WTC11 (cell line): ENCODE data around the gene KCNG2. TPM values are rescaled to one million over a fixed set of nuclear protein-coding genes. Genes with fewer than 3 reads are reported as not detected.

Experiments used
- ATAC-seq: fragments of 200-7000 bp; cut with Tn5 transposase; 2 replicates; pipeline ENCODE4 v1.10.0; 2021; ENCODE audit warnings: mild to moderate bottlenecking, moderate library complexity
- CTCF ChIA-PET: fragments of 300-600 bp; sonication (Branson Sonifier 250); formaldehyde crosslinking; loops from one replicate; lab custom pipeline; 2021; ENCODE audit warnings: antibody characterized with exemption; lab: Charles Lee
- POLR2A ChIA-PET: fragments of 350-600 bp; sonication (Branson Sonifier 250); formaldehyde crosslinking; loops from one replicate; lab custom pipeline; 2021; ENCODE audit warnings: antibody characterized with exemption; lab: Charles Lee
- DNase-seq: peaks from one replicate; pipeline ENCODE4 v3.0.0; 2021; ENCODE audit warnings: low spot score
- H3K27ac Mint-ChIP-seq: 2 replicates; pipeline ENCODE4 v1.8.0; 2021; ENCODE audit warnings: mixed read lengths
- H3K27me3 Mint-ChIP-seq: 2 replicates; pipeline ENCODE4 v1.8.0; 2021; ENCODE audit warnings: low read depth, mild to moderate bottlenecking, moderate library complexity, mixed read lengths
- H3K36me3 Mint-ChIP-seq: 2 replicates; pipeline ENCODE4 v1.8.0; 2021; ENCODE audit warnings: mixed read lengths
- H3K4me1 Mint-ChIP-seq: 2 replicates; pipeline ENCODE4 v1.8.0; 2022; ENCODE audit warnings: mixed read lengths
- H3K4me3 Mint-ChIP-seq: 2 replicates; pipeline ENCODE4 v1.8.0; 2021; ENCODE audit warnings: mild to moderate bottlenecking, moderate library complexity, mixed read lengths
- H3K9me3 Mint-ChIP-seq: 2 replicates; pipeline ENCODE4 v1.8.0; 2021; ENCODE audit warnings: mixed read lengths
- CBFB ChIP-seq: sonication (generic); formaldehyde crosslinking; IDR thresholded peaks from 2 replicates; pipeline ENCODE4 v1.8.1; 2022; ENCODE audit warnings: mild to moderate bottlenecking, low read depth, missing genetic modification reagents
- CREM ChIP-seq: sonication (generic); formaldehyde crosslinking; IDR thresholded peaks from 2 replicates; pipeline ENCODE4 v1.8.1; 2022; ENCODE audit warnings: mild to moderate bottlenecking, missing genetic modification reagents, moderate library complexity
- ESRRA ChIP-seq: sonication (generic); formaldehyde crosslinking; IDR thresholded peaks from 2 replicates; pipeline ENCODE4 v1.8.1; 2022; ENCODE audit warnings: mild to moderate bottlenecking, missing genetic modification reagents, borderline replicate concordance
- MXD4 ChIP-seq: fragments of 250-450 bp; sonication (Bioruptor Pico); IDR thresholded peaks from 2 replicates; pipeline ENCODE4 v1.8.0; 2021; ENCODE audit warnings: mild to moderate bottlenecking, moderate library complexity, borderline replicate concordance
- PRRX2 ChIP-seq: fragments of 250-450 bp; sonication (Bioruptor Pico); IDR thresholded peaks from 2 replicates; pipeline ENCODE4 v1.8.0; 2021; ENCODE audit warnings: mild to moderate bottlenecking
- SMAD4 ChIP-seq: sonication (generic); formaldehyde crosslinking; IDR thresholded peaks from 2 replicates; pipeline ENCODE4 v1.8.0; 2022; ENCODE audit warnings: mild to moderate bottlenecking, missing genetic modification reagents
- TEAD1 ChIP-seq: sonication (generic); formaldehyde crosslinking; IDR thresholded peaks from 2 replicates; pipeline ENCODE4 v1.8.0; 2022; ENCODE audit warnings: mild to moderate bottlenecking, missing genetic modification reagents
- ZNF121 ChIP-seq: sonication (generic); formaldehyde crosslinking; IDR thresholded peaks from 2 replicates; pipeline ENCODE4 v1.8.0; 2023; ENCODE audit warnings: missing genetic modification reagents
- ZNF263 ChIP-seq: sonication (generic); formaldehyde crosslinking; IDR thresholded peaks from 2 replicates; pipeline ENCODE4 v1.8.1; 2022; ENCODE audit warnings: low read depth, mild to moderate bottlenecking, moderate library complexity, missing genetic modification reagents
- total RNA-seq: library from RNA; stranded (reverse); gene quantifications from 3 replicates; pipeline ENCODE4 v1.2.3, GENCODE V29; 2021
- TF ChIP-seq, protein P1 (sequence below): fragments of 250-450 bp; sonication (Bioruptor Pico); IDR thresholded peaks from 2 replicates; pipeline ENCODE4 v1.9.0; 2021; ENCODE audit warnings: mild to moderate bottlenecking
- TF ChIP-seq, protein P2 (sequence below): sonication (generic); formaldehyde crosslinking; IDR thresholded peaks from 2 replicates; pipeline ENCODE4 v1.8.1; 2022; ENCODE audit warnings: low read depth, mild to moderate bottlenecking, moderate library complexity, missing genetic modification reagents, borderline replicate concordance
- TF ChIP-seq, protein P3 (sequence below): fragments of 250-450 bp; sonication (Bioruptor Pico); IDR thresholded peaks from 2 replicates; pipeline ENCODE4 v2.1.2; 2022; ENCODE audit warnings: mild to moderate bottlenecking, moderate library complexity
- TF ChIP-seq, protein P4 (sequence below): sonication (generic); formaldehyde crosslinking; IDR thresholded peaks from 2 replicates; pipeline ENCODE4 v1.8.0; 2023; ENCODE audit warnings: missing genetic modification reagents, mild to moderate bottlenecking, borderline replicate concordance
- TF ChIP-seq, protein P5 (sequence below): sonication (generic); formaldehyde crosslinking; IDR thresholded peaks from 2 replicates; pipeline ENCODE4 v1.8.0; 2022; ENCODE audit warnings: missing genetic modification reagents

The KCNG2 gene
- total RNA-seq, 1 experiment from 2014 or later, result 0.50 TPM

DNA sequence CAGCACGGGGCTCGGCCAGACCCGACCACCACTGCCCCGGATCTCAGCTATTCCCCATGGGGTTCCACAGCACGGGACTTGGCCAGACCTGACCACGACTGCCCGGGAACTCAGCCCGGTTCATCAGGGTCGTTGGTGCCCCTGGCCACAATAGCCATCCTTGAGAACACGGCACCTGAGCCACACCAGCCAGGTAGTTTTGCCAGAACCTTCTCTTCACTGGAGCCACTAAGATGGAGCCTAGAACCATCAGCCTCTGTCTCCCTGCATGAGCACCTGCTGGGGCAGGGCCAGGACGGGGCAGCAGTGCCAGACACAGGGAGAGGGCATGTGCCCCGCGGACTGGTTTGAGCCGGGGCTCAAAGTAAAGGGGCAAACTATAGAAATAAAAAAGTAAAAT lies 11.4 kb upstream of the KCNG2 start:
- CTCF ChIA-PET, result no interaction called here
- Mint-ChIP-seq H3K4me3 (no peak overlapping the region), H3K36me3 (no peaks in the 10 kb centered on the region), H3K9me3 (no peaks in the 10 kb centered on the region), H3K27ac (no peak overlapping the region), H3K4me1 (0 out of 2 replicates have a peak, but pooled peaks cover 3% of the 10 kb centered on the region), H3K27me3 (peaks cover 52% of the 10 kb centered on the region)
- no peak for ATAC-seq
- no peak for DNase-seq
- POLR2A ChIA-PET, result no interaction called here
- TF ChIP-seq ZNF121 (CRISPR knock-in tag) (peak; percentile 58; the same call in 1 of the 2 replicates), TEAD1 (CRISPR knock-in tag) (no peak)
- TF ChIP-seq, protein P1, sequence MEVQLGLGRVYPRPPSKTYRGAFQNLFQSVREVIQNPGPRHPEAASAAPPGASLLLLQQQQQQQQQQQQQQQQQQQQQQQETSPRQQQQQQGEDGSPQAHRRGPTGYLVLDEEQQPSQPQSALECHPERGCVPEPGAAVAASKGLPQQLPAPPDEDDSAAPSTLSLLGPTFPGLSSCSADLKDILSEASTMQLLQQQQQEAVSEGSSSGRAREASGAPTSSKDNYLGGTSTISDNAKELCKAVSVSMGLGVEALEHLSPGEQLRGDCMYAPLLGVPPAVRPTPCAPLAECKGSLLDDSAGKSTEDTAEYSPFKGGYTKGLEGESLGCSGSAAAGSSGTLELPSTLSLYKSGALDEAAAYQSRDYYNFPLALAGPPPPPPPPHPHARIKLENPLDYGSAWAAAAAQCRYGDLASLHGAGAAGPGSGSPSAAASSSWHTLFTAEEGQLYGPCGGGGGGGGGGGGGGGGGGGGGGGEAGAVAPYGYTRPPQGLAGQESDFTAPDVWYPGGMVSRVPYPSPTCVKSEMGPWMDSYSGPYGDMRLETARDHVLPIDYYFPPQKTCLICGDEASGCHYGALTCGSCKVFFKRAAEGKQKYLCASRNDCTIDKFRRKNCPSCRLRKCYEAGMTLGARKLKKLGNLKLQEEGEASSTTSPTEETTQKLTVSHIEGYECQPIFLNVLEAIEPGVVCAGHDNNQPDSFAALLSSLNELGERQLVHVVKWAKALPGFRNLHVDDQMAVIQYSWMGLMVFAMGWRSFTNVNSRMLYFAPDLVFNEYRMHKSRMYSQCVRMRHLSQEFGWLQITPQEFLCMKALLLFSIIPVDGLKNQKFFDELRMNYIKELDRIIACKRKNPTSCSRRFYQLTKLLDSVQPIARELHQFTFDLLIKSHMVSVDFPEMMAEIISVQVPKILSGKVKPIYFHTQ, result no peak

DNA sequence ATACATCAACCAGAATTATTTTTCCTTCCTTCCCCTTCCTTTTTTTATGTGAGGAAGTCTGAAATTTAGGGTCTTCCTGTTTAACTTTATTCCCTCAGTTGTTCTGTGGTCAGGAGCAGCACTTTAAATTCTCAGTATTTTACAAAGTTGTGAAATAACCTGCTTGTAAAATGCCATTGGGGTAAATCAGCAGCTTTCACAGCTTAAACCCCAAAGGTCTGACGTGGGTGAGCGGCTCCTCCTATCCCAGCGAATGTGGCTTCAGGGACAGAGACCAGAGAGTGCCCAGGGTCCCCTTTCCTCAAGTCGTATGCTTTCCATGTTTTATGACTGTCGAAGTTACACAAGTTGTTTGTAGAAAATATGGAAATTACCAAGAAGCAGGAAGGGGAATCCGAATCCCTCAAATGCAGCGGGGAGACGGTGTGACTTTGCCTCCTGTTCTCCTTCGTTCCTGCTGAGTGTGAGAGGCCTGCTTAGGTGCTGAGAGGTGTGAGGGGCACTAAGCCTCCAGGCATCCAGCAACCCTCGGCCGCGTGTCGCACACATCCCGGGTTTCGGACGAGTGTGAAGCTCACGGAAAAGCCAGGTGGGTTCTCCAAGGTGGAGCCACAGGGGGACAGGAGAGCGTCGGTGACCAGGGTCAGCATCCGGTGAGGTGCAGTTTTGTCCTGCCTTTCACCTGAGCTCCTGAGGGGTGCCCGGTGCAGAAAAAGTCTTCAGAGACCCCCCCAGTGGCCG lies 10.8 kb upstream of the KCNG2 start:
- TF ChIP-seq CREM (CRISPR knock-in tag) (no peak), ZNF263 (CRISPR knock-in tag) (no peak)
- TF ChIP-seq, protein P2, sequence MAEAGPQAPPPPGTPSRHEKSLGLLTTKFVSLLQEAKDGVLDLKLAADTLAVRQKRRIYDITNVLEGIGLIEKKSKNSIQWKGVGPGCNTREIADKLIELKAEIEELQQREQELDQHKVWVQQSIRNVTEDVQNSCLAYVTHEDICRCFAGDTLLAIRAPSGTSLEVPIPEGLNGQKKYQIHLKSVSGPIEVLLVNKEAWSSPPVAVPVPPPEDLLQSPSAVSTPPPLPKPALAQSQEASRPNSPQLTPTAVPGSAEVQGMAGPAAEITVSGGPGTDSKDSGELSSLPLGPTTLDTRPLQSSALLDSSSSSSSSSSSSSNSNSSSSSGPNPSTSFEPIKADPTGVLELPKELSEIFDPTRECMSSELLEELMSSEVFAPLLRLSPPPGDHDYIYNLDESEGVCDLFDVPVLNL (CRISPR knock-in tag), result no peak
- TF ChIP-seq, protein P3, sequence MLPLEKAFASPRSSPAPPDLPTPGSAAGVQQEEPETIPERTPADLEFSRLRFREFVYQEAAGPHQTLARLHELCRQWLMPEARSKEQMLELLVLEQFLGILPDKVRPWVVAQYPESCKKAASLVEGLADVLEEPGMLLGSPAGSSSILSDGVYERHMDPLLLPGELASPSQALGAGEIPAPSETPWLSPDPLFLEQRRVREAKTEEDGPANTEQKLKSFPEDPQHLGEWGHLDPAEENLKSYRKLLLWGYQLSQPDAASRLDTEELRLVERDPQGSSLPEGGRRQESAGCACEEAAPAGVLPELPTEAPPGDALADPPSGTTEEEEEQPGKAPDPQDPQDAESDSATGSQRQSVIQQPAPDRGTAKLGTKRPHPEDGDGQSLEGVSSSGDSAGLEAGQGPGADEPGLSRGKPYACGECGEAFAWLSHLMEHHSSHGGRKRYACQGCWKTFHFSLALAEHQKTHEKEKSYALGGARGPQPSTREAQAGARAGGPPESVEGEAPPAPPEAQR (CRISPR knock-in tag), result no peak
- TF ChIP-seq, protein P4, sequence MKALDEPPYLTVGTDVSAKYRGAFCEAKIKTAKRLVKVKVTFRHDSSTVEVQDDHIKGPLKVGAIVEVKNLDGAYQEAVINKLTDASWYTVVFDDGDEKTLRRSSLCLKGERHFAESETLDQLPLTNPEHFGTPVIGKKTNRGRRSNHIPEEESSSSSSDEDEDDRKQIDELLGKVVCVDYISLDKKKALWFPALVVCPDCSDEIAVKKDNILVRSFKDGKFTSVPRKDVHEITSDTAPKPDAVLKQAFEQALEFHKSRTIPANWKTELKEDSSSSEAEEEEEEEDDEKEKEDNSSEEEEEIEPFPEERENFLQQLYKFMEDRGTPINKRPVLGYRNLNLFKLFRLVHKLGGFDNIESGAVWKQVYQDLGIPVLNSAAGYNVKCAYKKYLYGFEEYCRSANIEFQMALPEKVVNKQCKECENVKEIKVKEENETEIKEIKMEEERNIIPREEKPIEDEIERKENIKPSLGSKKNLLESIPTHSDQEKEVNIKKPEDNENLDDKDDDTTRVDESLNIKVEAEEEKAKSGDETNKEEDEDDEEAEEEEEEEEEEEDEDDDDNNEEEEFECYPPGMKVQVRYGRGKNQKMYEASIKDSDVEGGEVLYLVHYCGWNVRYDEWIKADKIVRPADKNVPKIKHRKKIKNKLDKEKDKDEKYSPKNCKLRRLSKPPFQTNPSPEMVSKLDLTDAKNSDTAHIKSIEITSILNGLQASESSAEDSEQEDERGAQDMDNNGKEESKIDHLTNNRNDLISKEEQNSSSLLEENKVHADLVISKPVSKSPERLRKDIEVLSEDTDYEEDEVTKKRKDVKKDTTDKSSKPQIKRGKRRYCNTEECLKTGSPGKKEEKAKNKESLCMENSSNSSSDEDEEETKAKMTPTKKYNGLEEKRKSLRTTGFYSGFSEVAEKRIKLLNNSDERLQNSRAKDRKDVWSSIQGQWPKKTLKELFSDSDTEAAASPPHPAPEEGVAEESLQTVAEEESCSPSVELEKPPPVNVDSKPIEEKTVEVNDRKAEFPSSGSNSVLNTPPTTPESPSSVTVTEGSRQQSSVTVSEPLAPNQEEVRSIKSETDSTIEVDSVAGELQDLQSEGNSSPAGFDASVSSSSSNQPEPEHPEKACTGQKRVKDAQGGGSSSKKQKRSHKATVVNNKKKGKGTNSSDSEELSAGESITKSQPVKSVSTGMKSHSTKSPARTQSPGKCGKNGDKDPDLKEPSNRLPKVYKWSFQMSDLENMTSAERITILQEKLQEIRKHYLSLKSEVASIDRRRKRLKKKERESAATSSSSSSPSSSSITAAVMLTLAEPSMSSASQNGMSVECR (CRISPR knock-in tag), result no peak
- TF ChIP-seq, all 79 proteins: peak for 0
- peaks cover 54% of the 10 kb centered on the region for H3K27me3 Mint-ChIP-seq
- DNase-seq, result no peak

DNA sequence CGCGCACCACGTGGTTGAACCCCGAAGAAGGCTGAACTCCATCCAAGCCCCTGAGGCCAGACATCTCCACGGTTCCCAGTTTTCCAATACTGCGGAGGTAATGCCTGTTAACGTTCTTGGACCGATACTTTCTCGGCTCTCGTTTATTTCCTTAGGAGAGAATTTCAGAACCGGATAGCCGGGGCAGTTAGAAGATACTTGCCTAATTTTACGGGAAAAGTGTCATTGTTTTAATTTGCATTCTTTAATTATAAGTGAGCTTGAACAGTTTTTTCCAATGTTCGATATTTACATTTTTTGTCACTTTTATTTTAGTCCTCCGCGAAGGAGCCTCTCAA lies 10.2 kb upstream of the KCNG2 start:
- H3K4me1 Mint-ChIP-seq, result 0 out of 2 replicates have a peak, but pooled peaks cover 3% of the 10 kb centered on the region
- H3K4me3 Mint-ChIP-seq, result peak overlapping the region; percentile 47
- H3K36me3 Mint-ChIP-seq, result no peaks in the 10 kb centered on the region
- no peaks in the 10 kb centered on the region for H3K9me3 Mint-ChIP-seq
- ATAC-seq (no peak), DNase-seq (no peak)
- ChIA-PET CTCF (no interaction called here), POLR2A (no interaction called here)
- H3K27ac Mint-ChIP-seq, result no peak overlapping the region
- peaks cover 54% of the 10 kb centered on the region for H3K27me3 Mint-ChIP-seq
- TF ChIP-seq PRRX2 (no peak), CBFB (CRISPR knock-in tag) (no peak), ESRRA (CRISPR knock-in tag) (no peak), MXD4 (CRISPR knock-in tag) (no peak), SMAD4 (CRISPR knock-in tag) (no peak)
- TF ChIP-seq, protein P1, result no peak
- TF ChIP-seq, protein P5, sequence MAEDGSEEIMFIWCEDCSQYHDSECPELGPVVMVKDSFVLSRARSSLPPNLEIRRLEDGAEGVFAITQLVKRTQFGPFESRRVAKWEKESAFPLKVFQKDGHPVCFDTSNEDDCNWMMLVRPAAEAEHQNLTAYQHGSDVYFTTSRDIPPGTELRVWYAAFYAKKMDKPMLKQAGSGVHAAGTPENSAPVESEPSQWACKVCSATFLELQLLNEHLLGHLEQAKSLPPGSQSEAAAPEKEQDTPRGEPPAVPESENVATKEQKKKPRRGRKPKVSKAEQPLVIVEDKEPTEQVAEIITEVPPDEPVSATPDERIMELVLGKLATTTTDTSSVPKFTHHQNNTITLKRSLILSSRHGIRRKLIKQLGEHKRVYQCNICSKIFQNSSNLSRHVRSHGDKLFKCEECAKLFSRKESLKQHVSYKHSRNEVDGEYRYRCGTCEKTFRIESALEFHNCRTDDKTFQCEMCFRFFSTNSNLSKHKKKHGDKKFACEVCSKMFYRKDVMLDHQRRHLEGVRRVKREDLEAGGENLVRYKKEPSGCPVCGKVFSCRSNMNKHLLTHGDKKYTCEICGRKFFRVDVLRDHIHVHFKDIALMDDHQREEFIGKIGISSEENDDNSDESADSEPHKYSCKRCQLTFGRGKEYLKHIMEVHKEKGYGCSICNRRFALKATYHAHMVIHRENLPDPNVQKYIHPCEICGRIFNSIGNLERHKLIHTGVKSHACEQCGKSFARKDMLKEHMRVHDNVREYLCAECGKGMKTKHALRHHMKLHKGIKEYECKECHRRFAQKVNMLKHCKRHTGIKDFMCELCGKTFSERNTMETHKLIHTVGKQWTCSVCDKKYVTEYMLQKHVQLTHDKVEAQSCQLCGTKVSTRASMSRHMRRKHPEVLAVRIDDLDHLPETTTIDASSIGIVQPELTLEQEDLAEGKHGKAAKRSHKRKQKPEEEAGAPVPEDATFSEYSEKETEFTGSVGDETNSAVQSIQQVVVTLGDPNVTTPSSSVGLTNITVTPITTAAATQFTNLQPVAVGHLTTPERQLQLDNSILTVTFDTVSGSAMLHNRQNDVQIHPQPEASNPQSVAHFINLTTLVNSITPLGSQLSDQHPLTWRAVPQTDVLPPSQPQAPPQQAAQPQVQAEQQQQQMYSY (CRISPR knock-in tag), result no peak

More for the DNA sequence above, 10.8 kb upstream of the KCNG2 start:
- Mint-ChIP-seq H3K9me3 (no peaks in the 10 kb centered on the region), H3K27ac (no peak overlapping the region), H3K36me3 (no peaks in the 10 kb centered on the region), H3K4me3 (peak overlapping the region; percentile 47), H3K4me1 (0 out of 2 replicates have a peak, but pooled peaks cover 3% of the 10 kb centered on the region)
- POLR2A ChIA-PET, result no interaction called here
- CTCF ChIA-PET, result no interaction called here
- ATAC-seq, result no peak
